ENCODE results near the gene PADI2. TPM values are rescaled to one million over a fixed set of nuclear protein-coding genes. Genes with fewer than 3 reads are reported as not detected.

PADI2 gene
- total RNA-seq, 1 donor from 2014 or later = 3.5 TPM

- Mint-ChIP-seq H3K4me3 (no peak overlapping the region), H3K4me1 (ENCODE audit: unreplicated experiment) (peaks cover 28% of the 10 kb centered on the region), H3K36me3 (no peaks in the 10 kb centered on the region), H3K27me3 (peaks cover 32% of the 10 kb centered on the region), H3K9me3 (no peaks in the 10 kb centered on the region), H3K27ac (no peak overlapping the region)
- no peak for DNase-seq (ENCODE audit: extremely low spot score, unreplicated experiment)
- no peak for TF ChIP-seq CTCF (conservative IDR thresholded peaks at IDR 0.05)
These were observed 2.6 kb upstream of the PADI2 start for GRCh38 chr1:17121881-17122280.

DNA sequence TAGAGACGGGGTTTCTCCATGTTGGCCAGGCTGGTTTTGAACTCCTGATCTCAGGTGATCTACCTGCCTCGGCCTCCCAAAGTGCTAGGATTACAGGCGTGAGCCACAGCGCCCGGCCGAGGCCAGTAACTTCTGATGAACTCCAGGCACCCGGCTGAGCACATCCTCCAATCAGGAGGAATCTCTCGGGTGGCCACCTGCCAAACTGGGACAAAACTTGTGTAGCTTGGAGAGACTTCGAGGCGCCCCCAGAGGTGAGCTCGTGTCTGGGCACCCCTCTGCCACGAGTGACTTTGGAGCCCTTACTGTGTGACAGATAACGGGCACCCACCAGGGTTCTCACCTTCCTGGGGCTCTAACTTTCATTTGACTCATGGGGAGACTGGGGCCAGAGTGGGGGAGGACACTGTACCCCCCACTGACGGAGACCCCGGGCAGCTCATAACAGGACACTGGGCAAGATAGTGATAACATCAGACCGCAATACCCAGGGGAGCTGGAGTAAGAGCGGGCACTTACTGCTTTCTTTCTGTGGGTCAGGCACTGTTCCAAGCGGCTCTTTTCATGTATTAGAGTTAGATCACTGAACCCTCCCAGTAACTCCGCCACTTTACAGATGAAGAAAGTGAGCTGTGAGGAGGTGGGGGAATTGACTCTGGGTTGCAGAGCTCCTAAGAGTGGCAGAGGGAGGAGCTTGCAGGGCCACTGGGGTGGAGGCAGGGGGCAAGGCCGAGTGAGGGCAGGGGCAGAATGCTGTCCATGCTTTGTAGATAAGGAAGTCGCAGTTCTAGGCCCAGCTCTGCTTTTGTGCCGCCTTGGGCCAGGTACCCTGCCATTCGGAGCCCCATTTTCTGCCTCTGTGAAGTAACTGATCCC is 1.9 kb upstream of the PADI2 start:
- H3K4me1 Mint-ChIP-seq (ENCODE audit: unreplicated experiment) = peaks cover 26% of the 10 kb centered on the region
- TF ChIP-seq CTCF (conservative IDR thresholded peaks at IDR 0.05) = no peak
- peak overlapping the region; percentile 43 for H3K27ac Mint-ChIP-seq

DNA sequence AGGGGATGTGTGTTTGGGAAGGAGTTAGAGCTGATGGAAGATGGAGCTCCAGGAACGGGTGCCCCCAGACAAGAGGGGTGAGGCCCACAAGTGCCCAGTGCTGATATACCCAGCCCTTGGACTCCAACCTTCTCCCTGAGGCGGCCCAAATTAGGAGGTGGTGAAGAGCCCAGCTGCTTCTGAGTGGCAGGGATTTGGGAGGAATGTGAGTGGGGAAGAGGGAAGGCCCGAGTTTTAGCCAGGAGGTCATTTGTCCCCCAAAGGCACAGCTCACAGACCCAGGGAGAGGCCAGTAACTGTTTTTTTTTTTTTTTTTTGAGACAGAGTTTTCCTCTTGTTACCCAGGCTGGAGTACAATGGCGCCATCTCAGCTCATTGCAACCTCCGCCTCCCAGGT is 1.2 kb upstream of the PADI2 start:
- no peaks in the 10 kb centered on the region for H3K9me3 Mint-ChIP-seq
- H3K4me1 Mint-ChIP-seq (ENCODE audit: unreplicated experiment) = peaks cover 19% of the 10 kb centered on the region
- no peak overlapping the region for H3K27ac Mint-ChIP-seq
- no peak overlapping the region for H3K4me3 Mint-ChIP-seq
- DNase-seq (ENCODE audit: extremely low spot score, unreplicated experiment) = no peak
- peaks cover 46% of the 10 kb centered on the region for H3K27me3 Mint-ChIP-seq
- no peak for TF ChIP-seq CTCF (conservative IDR thresholded peaks at IDR 0.05)
- H3K36me3 Mint-ChIP-seq = no peaks in the 10 kb centered on the region

More for the DNA sequence above, 1.9 kb upstream of the PADI2 start:
- peaks cover 39% of the 10 kb centered on the region for H3K27me3 Mint-ChIP-seq
- H3K9me3 Mint-ChIP-seq = no peaks in the 10 kb centered on the region
- no peak overlapping the region for H3K4me3 Mint-ChIP-seq
- H3K36me3 Mint-ChIP-seq = no peaks in the 10 kb centered on the region
- no peak for DNase-seq (ENCODE audit: extremely low spot score, unreplicated experiment)

DNA sequence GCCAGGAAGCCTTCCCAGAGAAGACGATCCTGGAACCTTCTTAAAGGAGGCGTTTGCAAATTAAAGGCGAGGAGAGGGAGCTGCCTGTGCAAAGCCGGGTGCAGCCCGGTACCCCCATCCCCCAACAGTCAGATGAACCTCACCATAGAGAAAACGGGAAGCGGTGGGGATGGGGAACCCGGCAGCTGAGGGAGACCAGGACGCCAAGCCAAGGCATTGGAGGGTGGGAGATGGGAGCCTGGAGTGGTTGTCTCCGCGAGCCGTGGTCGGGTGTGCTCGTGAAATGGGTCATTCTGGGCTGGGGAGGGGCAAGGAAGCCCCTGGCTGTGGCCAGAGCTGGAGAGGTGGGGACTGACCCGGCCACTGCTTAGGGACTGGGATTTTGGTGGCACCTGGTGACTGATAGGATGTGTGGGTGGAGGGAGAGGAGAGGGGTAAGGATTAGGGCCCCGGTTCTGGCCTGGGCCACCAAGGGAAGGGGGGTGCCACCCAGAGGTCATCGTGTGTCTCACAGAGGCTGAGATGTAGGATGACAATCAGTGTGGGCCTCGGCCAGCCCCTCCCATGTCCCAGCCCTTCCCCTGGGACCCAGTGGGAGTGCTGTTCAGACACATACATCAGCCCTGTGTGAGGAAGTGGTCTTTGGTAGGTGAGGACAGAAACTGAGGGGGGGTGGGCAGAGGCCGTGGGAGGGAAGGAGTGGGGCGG is 676 bp upstream of the PADI2 start:
- Mint-ChIP-seq H3K27me3 (peaks cover 51% of the 10 kb centered on the region), H3K27ac (no peak overlapping the region), H3K36me3 (no peaks in the 10 kb centered on the region), H3K4me3 (peak overlapping the region; percentile 36), H3K4me1 (ENCODE audit: unreplicated experiment) (peaks cover 18% of the 10 kb centered on the region), H3K9me3 (no peaks in the 10 kb centered on the region)
- no peak for TF ChIP-seq CTCF (conservative IDR thresholded peaks at IDR 0.05)
- no peak for DNase-seq (ENCODE audit: extremely low spot score, unreplicated experiment)

GRCh38 chr1:17118706-17119075 is 560 bp downstream of the PADI2 start:
- DNase-seq (ENCODE audit: extremely low spot score, unreplicated experiment) = no peak
- Mint-ChIP-seq H3K27me3 (peaks cover 58% of the 10 kb centered on the region), H3K9me3 (no peaks in the 10 kb centered on the region), H3K4me1 (ENCODE audit: unreplicated experiment) (peaks cover 18% of the 10 kb centered on the region), H3K36me3 (no peaks in the 10 kb centered on the region), H3K4me3 (peak overlapping the region; percentile 69), H3K27ac (no peak overlapping the region)
- no peak for TF ChIP-seq CTCF (conservative IDR thresholded peaks at IDR 0.05)
